GM18519 (cell line): Measurements from ENCODE around the gene BICRA.

Experiments
- ATAC-seq: cut with Tn5 transposase; IDR thresholded peaks from one replicate; pipeline ENCODE4 v1.9.1; 2021; ENCODE audit warnings: mild to moderate bottlenecking, moderate library complexity; ENCODE audit not compliant: unreplicated experiment, low FRiP score

The BICRA gene

GRCh38 chr19:47600246-47601179 is 8.4 kb upstream of the BICRA start:
- peak; percentile 83 for ATAC-seq

GRCh38 chr19:47601180-47601904 is 7.6 kb upstream of the BICRA start:
- ATAC-seq, result no peak

DNA sequence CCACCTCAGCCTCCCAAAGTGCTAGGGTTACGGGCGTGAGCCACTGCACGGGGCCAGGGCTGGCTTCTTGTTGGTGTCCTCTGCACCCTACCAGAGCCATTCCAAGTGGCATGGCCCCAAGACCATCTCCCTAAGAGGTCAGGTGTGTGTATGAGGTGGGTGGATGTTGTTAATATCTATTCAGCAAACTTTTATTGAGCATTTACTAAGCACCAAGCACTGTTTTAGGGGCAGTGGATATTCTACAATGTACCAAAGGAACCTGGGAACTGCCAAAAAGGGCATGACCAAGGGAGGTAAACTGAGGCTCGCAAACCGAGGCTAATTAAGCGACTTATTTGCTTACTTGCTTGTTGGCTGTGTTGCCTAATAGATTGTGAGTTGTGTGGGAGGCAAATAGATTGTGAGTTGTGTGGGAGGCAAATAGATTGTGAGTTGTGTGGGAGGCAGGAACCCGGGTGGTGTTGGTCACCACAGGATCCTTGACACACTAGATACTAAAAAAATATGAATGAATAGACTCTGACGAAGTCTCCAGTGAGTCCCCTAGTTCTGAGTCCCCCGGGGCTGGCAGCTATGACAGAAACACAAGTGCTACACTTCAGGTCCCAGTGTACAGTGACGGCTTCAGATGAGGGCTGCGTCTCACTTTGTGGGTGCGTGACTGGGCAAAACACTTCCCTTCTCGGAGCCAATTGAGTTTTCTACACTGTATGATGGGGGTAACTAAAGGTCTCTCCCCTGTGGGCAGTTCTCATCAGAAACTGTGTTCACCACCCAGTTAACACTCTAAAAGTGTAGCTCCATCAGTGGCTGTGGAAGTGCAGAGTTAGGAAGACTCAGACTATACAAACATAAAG is 5.0 kb upstream of the BICRA start:
- ATAC-seq, result no peak

DNA sequence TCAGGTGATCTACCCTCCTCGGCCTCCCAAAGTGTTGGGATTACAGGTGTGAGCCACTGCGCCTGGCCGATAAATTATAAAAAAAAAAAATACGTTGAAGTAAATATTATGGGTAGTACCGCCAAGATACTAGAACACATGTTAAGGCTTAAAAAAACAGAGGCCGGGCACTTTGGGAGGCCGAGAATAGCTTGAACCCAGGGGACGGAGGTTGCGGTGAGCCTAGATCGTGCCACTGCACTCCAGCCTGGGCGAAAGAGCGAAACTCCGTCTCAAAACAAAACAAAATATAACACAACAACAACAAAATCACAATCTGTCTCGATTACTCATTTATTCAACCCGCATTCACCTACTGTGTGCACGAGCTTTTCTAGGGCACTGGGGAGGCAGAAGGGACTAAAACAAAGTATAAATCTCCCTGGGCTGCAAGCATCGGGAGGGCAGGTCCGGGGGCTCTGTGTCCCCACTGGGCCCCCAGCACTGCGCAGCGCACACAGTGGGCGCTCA is 1.3 kb upstream of the BICRA start:
- ATAC-seq, result no peak

DNA sequence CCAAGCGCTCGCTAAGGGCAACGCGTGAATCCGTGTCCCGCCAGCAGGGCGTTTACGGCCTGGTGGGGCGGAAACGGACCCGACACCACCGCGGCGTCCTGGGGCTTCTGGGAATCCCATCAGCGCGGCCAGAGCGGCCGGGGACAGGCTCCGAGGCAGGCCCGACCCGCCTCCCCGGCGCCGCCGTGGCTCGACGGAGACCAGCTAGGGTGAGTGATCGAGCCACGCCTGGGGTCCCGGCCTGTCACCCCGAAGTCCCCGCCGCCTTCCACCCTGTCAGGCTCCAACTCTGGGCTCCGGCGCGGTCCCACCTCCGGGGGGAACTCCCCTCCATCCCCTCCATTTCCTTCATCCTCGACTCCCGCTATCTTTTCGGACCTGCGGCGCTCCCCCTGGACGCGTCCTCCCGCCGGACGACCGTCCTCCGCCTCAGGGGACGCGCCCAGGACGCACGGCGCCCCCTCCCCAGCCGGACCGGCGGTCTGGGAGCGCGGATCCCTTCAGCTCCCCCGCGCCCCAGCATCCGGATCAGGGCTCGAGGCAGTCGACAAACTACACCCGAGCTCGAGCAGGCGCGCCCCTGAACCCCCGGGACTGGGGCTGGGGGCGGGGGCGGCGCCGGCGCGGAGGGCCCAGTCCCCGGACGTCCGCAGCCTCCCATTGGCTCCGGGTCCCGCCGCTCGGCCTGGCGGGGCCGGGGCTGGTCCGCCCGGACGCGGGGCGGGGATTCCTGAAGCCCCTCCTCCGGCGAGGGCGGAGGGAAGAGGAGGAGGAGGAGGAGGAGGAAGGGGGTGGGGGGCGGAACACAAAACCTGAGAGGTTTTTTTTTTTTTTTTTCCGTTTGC is 638 bp upstream of the BICRA start:
- ATAC-seq, result peak; percentile 54

- no peak for ATAC-seq
These were observed 1.3 kb downstream of the BICRA start for GRCh38 chr19:47609906-47610894.

DNA sequence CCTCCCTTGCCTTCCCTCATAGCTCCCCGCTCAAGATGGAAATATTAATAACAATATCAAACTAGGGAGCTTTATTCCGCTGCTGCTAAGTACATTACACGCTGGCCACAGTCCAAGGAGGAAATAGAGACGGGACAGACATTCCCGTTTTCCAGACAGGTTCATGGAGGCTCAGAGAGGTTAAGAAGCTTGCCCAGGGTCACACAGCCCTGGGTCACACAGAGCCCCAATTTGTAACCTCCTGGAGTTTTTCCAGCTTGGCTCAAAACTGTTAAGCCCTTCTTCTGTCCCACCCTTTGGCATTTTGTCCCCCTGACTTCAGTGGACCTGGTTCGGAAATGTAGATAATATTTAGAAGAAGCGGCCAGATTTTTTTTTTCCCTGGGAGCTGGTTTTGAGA is 2.0 kb downstream of the BICRA start:
- no peak for ATAC-seq

DNA sequence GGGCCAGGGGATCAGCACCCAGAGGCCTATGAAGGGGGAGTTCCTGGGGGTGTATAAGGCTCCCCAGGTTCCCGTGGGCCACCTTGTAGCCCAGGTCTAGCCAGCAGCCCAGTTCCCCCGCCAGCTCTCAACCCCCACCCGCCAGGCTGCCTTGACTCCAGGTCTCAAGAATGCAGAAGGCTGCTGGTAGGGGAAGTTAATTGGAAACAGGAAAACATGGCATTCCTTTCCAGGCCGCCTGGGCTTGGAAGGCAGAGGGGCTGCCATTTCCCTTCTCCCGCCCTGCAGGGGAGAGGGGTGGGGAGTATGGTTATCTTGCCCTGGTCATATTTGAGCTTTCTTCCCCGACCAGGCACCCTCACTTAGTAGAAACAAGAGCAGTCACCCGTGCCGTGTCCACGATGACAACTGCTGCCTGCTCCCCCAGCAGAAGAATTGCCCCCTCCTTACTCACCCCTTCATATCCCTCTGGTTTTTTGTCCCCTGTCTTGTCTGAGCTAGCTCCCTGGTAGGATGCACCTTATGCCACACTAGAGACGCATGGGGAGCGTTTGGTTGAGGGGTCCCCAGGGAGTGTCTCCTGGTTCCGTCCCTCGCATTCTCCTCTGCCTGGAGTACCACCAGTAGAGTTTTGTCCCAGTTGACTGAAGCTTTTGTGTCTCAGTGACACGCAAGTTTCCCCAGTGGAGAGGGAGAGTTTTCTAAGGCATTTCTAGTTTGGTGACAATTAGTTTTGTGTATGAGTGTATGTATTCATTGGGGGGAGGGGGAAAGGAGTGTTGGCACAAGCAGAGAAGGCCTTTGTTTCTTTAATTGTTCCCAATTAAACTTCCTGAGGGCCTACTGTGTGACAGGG is 4.5 kb downstream of the BICRA start:
- ATAC-seq, result no peak

GRCh38 chr19:47614021-47614295 is 5.0 kb downstream of the BICRA start:
- no peak for ATAC-seq

DNA sequence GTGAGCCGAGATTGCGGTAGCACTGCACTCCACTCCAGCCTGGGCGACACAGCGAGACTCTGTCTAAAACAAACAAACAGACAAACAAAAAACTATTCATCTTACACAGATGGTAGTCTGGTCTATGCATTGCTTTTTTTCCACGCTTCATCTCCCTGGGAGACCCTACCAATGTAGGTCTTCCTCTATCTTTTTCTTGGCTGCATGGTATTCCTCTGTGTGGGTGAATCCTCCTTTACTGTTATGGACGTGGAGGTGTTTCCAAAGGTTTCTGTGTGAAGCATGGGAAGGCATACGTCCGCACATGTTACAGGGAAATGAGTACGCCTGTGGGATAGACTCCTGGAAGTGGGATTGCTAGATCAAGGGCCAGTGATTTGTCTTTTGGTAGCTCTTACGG is 5.6 kb downstream of the BICRA start:
- ATAC-seq, result no peak

GRCh38 chr19:47615230-47615629 is 6.3 kb downstream of the BICRA start:
- ATAC-seq, result no peak

GRCh38 chr19:47615714-47616113 is 6.8 kb downstream of the BICRA start:
- no peak for ATAC-seq

GRCh38 chr19:47618771-47619170 is 9.8 kb downstream of the BICRA start:
- ATAC-seq, result no peak

DNA sequence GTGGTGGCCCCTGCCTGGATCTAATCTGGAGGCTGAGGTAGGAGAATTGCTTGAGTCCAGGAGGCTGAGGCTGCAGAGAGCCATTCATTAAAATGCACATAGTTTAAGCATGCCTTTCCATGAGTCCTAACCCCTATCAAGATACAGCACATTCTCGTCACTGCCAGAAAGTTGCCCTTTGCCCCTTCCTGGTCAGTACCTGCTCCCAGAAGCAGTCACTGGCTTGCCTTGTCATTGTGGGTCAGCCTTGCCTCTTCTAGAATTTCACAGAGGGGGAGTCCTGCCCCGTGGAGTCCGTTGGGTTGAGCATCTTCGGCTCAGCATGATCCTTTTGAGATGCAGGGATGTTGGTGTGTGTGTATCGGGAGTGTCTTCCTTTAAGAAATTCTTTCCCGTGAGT is 10.8 kb downstream of the BICRA start:
- no peak for ATAC-seq

- no peak for ATAC-seq
These were observed 14.4 kb downstream of the BICRA start for GRCh38 chr19:47623151-47623920.

DNA sequence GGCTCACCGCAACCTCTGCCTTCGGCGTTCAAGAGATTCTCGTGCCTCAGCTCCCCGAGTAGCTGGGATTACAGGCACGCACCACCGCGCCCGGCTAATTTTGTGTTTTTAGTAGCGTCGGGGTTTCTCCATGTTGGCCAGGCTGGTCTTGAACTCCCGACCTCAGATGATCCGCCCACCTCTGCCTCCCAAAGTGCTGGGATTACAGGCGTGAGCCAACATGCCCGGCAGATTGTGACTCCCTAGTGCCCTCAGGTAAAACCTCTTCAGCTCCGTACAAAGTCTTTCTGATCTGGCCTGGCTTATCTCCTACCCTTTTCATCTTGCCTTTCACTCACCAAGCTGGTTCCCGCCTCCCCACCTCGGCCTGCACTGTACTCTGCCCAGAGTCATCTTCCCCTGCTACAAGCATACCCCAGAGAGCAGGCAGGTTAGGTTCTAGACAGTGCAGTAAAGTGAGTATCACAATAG is 15.0 kb downstream of the BICRA start:
- ATAC-seq, result no peak

GRCh38 chr19:47625650-47626049 is 16.7 kb downstream of the BICRA start:
- no peak for ATAC-seq
